Naive thymus-derived CD8-positive, alpha-beta T cell (primary cell): ENCODE results near the gene TDRD6. TPM values are rescaled to one million over a fixed set of nuclear protein-coding genes. Genes with fewer than 3 reads are reported as not detected.
A peak's percentile ranks its signal among the peaks of the same experiment; 100 is the strongest.
"Not testable (repeated sequence)": the region's sequence is repeated elsewhere in the genome, so short reads cannot be mapped to it uniquely, and the experiment has no call there.

Source experiments
- ATAC-seq, 2 donors: fragments of 150-1000 bp; cut with Tn5 transposase in 1 of 2; sonication (Bioruptor Pico), chemical (Tn5 transposase) in 1 of 2; 1 replicate in 1 of 2; 2 replicates in 1 of 2; pipeline ENCODE4 v1.10.0; 2021; ENCODE audit warnings: mild to moderate bottlenecking in 2 of 2, moderate library complexity in 2 of 2
- POLR2A ChIA-PET: fragments of 350-600 bp; sonication (Branson Sonifier 250); formaldehyde crosslinking; loops from one replicate; lab custom pipeline; 2021; ENCODE audit warnings: antibody characterized with exemption; lab: Charles Lee
- DNase-seq, 10 donors: peaks; one replicate each; pipeline versions ENCODE4 v3.0.0 to v3.0.0-alpha.2; 2020 to 2022
- H3K27ac Mint-ChIP-seq, 10 donors: one replicate each; pipeline ENCODE4 v1.8.0; 2020 to 2022; ENCODE audit warnings: mild to moderate bottlenecking in 10 of 10, mixed read lengths in 10 of 10, moderate library complexity in 4 of 10, inconsistent platforms in 1 of 10
- H3K27me3 Mint-ChIP-seq, 5 donors: one replicate each; pipeline ENCODE4 v1.8.0; 2021 to 2022; ENCODE audit warnings: mixed read lengths in 5 of 5
- H3K36me3 Mint-ChIP-seq, 3 donors: one replicate each; pipeline ENCODE4 v1.8.0; 2020 to 2022; ENCODE audit warnings: mixed read lengths in 3 of 3, mild to moderate bottlenecking in 2 of 3, inconsistent platforms in 1 of 3
- H3K4me1 Mint-ChIP-seq, 4 donors: one replicate each; pipeline ENCODE4 v1.8.0; 2021 to 2022; ENCODE audit warnings: mixed read lengths in 4 of 4
- H3K4me3 Mint-ChIP-seq, 10 donors: one replicate each; pipeline ENCODE4 v1.8.0; 2020 to 2022; ENCODE audit warnings: mild to moderate bottlenecking in 10 of 10, mixed read lengths in 10 of 10, moderate library complexity in 6 of 10, inconsistent platforms in 1 of 10
- H3K9me3 Mint-ChIP-seq, 9 donors: one replicate each; pipeline ENCODE4 v1.8.0; 2020 to 2022; ENCODE audit warnings: mixed read lengths in 9 of 9, mild to moderate bottlenecking in 3 of 9, inconsistent platforms in 1 of 9, moderate library complexity in 1 of 9
- polyA plus RNA-seq, 3 donors: library from polyadenylated mRNA; unstranded; fragments of 300-500 nt; fragmentation: Illumina TruSeq; gene quantifications; one replicate each; pipeline ENCODE4 v1.2.3, GENCODE V29; 2021
- total RNA-seq, 8 experiments: library from RNA in 2 of 8; stranded (reverse) in 2 of 8; gene quantifications; one replicate each; pipeline ENCODE4 v1.2.3 and lab custom pipeline; 2021 to 2026

TDRD6 gene, protein sequence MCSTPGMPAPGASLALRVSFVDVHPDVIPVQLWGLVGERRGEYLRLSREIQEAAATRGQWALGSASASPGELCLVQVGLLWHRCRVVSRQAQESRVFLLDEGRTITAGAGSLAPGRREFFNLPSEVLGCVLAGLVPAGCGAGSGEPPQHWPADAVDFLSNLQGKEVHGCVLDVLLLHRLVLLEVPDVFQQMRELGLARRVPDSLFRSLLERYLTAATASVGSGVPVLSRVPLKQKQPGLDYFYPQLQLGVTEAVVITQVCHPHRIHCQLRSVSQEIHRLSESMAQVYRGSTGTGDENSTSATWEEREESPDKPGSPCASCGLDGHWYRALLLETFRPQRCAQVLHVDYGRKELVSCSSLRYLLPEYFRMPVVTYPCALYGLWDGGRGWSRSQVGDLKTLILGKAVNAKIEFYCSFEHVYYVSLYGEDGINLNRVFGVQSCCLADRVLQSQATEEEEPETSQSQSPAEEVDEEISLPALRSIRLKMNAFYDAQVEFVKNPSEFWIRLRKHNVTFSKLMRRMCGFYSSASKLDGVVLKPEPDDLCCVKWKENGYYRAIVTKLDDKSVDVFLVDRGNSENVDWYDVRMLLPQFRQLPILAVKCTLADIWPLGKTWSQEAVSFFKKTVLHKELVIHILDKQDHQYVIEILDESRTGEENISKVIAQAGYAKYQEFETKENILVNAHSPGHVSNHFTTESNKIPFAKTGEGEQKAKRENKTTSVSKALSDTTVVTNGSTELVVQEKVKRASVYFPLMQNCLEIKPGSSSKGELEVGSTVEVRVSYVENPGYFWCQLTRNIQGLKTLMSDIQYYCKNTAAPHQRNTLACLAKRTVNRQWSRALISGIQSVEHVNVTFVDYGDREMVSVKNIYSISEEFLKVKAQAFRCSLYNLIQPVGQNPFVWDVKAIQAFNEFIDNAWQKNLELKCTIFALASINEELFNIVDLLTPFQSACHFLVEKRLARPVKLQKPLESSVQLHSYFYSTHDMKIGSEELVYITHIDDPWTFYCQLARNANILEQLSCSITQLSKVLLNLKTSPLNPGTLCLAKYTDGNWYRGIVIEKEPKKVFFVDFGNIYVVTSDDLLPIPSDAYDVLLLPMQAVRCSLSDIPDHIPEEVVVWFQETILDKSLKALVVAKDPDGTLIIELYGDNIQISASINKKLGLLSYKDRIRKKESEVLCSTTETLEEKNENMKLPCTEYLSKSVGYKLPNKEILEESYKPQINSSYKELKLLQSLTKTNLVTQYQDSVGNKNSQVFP (N-terminal part only)
- under 1 TPM; 0.05 to 0.26 TPM for total RNA-seq
- not detected for polyA plus RNA-seq
- total RNA-seq (lab: John Stamatoyannopoulos, UW), result 0 to 0.95 (median 0.13) reads per million in 6 experiments

DNA sequence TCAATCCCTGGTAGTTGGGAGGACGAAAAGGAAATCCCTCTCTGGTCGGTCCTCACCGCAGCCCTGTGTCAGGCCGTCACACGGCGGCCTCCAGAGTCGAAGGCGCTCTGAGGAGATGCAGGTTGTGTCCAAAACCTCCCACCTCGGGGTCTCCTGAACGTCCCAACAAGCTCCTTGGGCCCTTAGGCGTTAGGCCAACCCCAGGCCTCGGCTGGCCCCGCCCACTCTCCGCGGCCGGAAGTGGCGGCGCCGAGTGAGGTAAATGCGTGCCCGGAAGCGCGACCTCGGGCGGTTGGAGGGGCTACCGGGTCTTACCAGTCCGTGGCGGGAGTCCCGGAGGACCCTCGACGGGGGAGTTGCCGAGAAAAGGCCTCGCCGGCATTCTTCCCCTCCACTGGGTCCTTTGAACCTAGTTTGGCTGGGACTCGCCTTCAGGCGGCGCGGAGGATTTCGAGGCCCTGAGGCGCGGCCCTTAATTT is at the start of gene TDRD6:
TDRD6 (plus strand) TSS at position 267 of the 479 bp plus-strand sequence. CDS start 244 bp downstream, outside the sequence.
- POLR2A ChIA-PET, result no interaction called here
- peak in 1 of 10 donors; percentile 50 for DNase-seq
- ATAC-seq, result no peak
- Mint-ChIP-seq H3K4me1 (no peaks in the 10 kb centered on the region), H3K27ac (no peak within 1 kb of the TSS), H3K27me3 (peaks cover 0 to 12% (median 2%) of the 10 kb centered on the region in 5 donors), H3K36me3 (no peaks in the 10 kb centered on the region), H3K9me3 (peaks cover 0 to 2% (median 0%) of the 10 kb centered on the region in 9 donors), H3K4me3 (no peak within 1 kb of the TSS)

DNA sequence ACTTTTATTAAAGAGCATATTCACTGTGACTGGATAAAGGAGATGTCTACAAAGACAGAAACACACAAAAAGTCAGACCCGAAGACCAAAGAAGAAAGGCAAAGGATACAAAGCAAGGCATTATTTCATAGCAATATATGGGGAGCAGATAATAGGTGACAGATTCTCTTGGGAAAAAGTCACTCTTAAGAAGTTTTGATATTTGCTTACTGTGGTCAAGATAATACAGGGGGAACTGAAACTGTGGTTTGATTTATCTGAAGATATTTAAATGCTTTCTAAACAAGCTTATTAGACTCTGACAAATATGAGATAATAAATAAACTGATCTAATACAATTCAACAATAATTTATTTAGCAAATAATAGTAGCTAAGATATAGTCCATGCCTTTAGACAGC is 49.8 kb upstream of the TDRD6 start:
- POLR2A ChIA-PET, result no interaction called here
- ATAC-seq (no peak), DNase-seq (no peak)
- Mint-ChIP-seq H3K4me1 (no peaks in the 10 kb centered on the region), H3K27me3 (peaks cover 3 to 17% (median 12%) of the 10 kb centered on the region in 5 donors), H3K4me3 (no peak overlapping the region), H3K27ac (no peak overlapping the region), H3K36me3 (peaks cover 0 to 2% (median 0%) of the 10 kb centered on the region in 3 donors), H3K9me3 (no peaks in the 10 kb centered on the region)

DNA sequence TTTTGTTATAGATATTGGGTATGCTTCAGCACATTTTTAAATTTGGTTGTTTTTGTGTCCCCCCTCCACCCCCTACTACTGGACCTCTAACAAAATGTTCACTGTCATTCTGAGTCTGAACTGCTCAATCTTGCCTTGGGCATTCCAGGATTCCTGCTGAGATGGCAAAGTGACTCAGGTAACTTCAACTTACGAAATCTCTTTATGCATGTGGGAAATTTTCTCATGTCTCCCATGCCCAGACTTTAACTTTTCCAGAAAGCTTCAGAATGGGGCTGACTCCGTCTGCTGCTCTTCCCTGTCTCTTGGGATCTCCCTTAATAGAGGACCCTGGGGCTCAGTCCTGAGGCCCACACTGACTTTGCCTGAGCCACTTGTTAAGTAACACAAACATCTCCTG is 49.0 kb upstream of the TDRD6 start:
- Mint-ChIP-seq H3K27ac (no peak overlapping the region), H3K4me3 (no peak overlapping the region), H3K9me3 (no peaks in the 10 kb centered on the region), H3K27me3 (peaks cover 3 to 21% (median 15%) of the 10 kb centered on the region in 5 donors), H3K4me1 (no peaks in the 10 kb centered on the region), H3K36me3 (peaks cover 0 to 2% (median 0%) of the 10 kb centered on the region in 3 donors)
- DNase-seq (no peak), ATAC-seq (no peak)
- POLR2A ChIA-PET, result no interaction called here

DNA sequence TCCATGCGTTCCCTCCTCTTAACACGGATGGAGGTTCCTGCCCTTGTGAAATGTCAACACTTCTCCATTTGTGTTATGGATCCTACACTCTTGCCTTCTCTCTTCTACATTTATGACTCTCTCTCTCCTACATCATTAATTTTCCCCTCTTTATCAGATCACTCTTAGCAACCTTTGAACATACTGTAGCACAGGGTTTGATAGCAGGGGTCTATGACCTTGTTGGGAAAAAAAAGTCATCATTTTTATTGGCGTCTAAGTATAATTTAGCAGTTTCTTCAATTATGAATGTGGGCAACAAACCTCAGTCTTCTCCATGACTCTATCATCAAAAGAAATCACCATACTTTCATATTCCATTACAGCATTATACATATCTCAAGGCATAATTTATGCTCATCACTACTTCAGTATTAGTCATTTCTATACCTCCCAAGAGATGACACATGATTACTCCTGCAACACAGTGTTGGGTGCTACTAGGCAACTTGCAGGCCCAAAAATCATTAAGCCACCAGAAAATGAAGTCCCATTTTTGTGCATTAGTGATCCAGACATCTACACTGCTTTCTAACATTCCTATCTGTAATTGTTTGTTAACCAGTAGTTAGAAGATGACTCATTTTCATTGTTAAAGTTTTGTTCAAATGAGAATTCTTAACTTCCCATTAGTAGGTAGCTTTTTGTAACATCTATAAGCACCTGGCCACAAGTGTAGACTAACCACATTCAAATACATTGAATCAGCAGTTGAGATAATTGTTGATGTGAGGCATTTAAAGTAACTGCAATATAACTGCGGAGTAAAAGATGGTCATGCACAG is 44.5 kb upstream of the TDRD6 start:
- Mint-ChIP-seq H3K36me3 (peaks cover 0 to 4% (median 2%) of the 10 kb centered on the region in 3 donors), H3K27ac (peak overlapping the region in 1 of 10 donors; percentile 1), H3K27me3 (peaks cover 6 to 25% (median 17%) of the 10 kb centered on the region in 5 donors), H3K4me3 (no peak overlapping the region), H3K4me1 (no peaks in the 10 kb centered on the region), H3K9me3 (peaks cover 0 to 9% (median 3%) of the 10 kb centered on the region in 9 donors)
- ATAC-seq (no peak), DNase-seq (no peak)
- POLR2A ChIA-PET, result no interaction called here

DNA sequence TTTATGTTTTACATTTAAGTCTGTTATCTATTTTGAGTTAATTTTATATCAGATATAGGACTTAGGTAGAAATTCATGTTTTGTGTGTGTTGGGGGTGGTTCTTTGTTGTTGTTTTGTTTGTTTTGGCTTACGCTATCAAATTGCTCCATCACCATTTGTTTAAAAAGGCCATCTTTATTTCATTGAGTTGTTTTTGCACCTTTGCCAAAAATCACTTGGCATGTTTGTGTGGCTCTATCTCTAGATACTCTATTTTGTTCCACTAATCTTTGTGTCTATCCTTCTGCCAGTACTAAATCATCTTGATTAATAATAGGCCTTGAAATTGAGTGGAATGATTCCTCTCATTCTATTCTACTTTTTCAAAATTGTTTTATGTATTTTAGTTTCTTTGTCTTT is 42.4 kb upstream of the TDRD6 start:
- Mint-ChIP-seq H3K4me1 (peaks cover 0 to 1% (median 0%) of the 10 kb centered on the region in 4 donors), H3K27ac (no peak overlapping the region), H3K9me3 (peaks cover 0 to 9% (median 3%) of the 10 kb centered on the region in 9 donors), H3K4me3 (no peak overlapping the region), H3K36me3 (peaks cover 0 to 4% (median 0%) of the 10 kb centered on the region in 3 donors), H3K27me3 (peaks cover 12 to 25% (median 15%) of the 10 kb centered on the region in 5 donors)
- POLR2A ChIA-PET, result no interaction called here
- ATAC-seq (no peak), DNase-seq (no peak)

DNA sequence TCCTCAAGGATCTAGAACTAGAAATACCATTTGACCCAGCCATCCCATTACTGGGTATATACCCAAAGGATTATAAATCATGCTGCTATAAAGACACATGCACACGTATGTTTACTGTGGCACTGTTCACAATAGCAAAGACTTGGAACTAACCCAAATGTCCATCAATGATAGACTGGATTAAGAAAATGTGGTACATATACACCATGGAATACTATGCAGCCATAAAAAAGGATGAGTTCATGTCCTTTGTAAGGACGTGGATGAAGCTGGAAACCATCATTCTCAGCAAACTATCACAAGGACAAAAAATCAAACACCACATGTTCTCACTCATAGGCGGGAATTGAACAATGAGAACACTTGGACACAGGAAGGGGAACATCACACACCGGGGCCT is 39.6 kb upstream of the TDRD6 start:
- H3K27ac Mint-ChIP-seq, H3K36me3 Mint-ChIP-seq, POLR2A ChIA-PET: not testable (repeated sequence)

DNA sequence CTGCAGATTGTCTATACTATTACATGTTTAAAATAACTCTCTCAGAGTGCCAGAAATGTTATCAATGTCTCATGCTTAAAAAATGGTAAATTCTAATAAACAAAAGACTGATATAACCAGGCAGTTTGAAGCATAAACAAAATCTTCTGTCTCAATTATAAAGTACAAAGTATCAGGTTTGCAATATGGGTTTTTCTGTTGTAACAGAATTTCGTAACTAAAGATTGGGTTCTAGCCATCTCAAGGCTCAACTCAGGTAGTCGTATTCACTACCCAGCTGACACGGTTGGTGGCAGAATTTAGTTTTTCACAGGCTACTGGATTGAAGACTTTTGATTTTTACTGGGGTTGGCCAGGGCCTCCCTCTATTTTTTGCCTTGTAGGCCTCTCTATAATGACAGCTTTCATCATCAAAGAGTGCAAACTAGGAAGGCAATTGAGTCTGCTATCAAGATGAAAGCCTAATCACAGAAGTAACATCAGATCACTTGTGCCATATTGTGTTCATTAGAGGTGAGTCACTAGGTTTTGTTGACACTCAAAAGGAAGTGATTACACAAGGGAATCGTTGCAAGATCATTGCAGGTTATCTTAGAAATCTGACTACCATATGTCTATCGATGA is 38.7 kb upstream of the TDRD6 start:
- POLR2A ChIA-PET, result no interaction called here
- H3K27me3 Mint-ChIP-seq, result peaks cover 22 to 50% (median 26%) of the 10 kb centered on the region in 5 donors
- H3K4me1 Mint-ChIP-seq, result peaks cover 11 to 19% (median 15%) of the 10 kb centered on the region in 4 donors
- H3K4me3 Mint-ChIP-seq, result no peak overlapping the region
- no peak overlapping the region for H3K27ac Mint-ChIP-seq
- DNase-seq (no peak), ATAC-seq (no peak)
- H3K36me3 Mint-ChIP-seq, result peaks cover 0 to 8% (median 0%) of the 10 kb centered on the region in 3 donors
- H3K9me3 Mint-ChIP-seq, result peaks cover 0 to 9% (median 3%) of the 10 kb centered on the region in 9 donors

More for the DNA sequence above, 39.6 kb upstream of the TDRD6 start:
- ATAC-seq, DNase-seq, H3K9me3 Mint-ChIP-seq, H3K4me3 Mint-ChIP-seq: not testable (repeated sequence)
- Mint-ChIP-seq H3K27me3 (peaks cover 16 to 43% (median 21%) of the 10 kb centered on the region in 5 donors), H3K4me1 (peaks cover 6 to 13% (median 10%) of the 10 kb centered on the region in 4 donors)

DNA sequence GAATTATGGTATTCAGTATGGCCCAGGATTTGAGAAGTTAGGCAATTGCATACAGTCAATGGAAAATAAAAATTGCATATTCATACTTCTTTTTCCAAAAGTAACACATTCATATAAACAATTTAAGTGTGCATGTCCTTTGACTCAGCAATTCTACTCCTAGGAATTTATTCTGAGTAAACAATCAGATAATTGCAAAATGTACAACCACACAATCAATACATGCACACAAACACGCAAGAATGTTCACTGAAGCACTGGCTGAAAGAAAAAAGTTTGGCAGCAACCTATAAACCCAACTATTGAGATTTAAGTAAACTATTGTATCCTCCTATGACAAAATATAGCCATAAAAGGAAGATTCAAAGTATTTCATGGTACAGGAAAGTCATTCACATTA is 36.7 kb upstream of the TDRD6 start:
- Mint-ChIP-seq H3K4me3 (no peak overlapping the region), H3K27ac (no peak overlapping the region), H3K4me1 (peaks cover 11 to 19% (median 15%) of the 10 kb centered on the region in 4 donors), H3K27me3 (peaks cover 30 to 62% (median 31%) of the 10 kb centered on the region in 5 donors), H3K9me3 (peaks cover 0 to 2% (median 0%) of the 10 kb centered on the region in 9 donors), H3K36me3 (peaks cover 0 to 4% (median 0%) of the 10 kb centered on the region in 3 donors)
- DNase-seq (no peak), ATAC-seq (no peak)
- POLR2A ChIA-PET, result no interaction called here

DNA sequence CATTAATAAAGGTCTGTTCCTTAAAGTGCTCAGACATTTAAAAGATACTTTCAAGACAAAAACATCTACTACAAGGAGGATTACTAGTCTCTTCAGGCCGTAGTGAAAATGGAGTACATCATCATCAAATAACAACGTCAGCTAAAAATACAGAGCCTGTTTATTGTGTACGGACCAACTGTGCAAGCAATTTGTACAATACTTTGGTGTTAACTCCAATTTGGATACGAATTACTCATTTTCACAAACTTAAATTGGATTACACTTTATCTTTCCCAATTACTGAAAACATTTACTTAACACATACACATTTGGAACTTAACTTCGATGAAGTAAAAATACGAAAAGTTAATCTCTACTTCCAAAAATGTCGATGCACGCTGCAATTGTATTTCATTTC is 35.9 kb upstream of the TDRD6 start:
- peaks cover 0 to 4% (median 0%) of the 10 kb centered on the region in 3 donors for H3K36me3 Mint-ChIP-seq
- H3K27ac Mint-ChIP-seq, result no peak overlapping the region
- peaks cover 30 to 60% (median 33%) of the 10 kb centered on the region in 5 donors for H3K27me3 Mint-ChIP-seq
- peaks cover 0 to 2% (median 0%) of the 10 kb centered on the region in 9 donors for H3K9me3 Mint-ChIP-seq
- ATAC-seq (no peak), DNase-seq (no peak)
- H3K4me3 Mint-ChIP-seq, result peak overlapping the region in 9 of 10 donors; percentile 82 to 96 (median 92)
- peaks cover 11 to 19% (median 15%) of the 10 kb centered on the region in 4 donors for H3K4me1 Mint-ChIP-seq
- POLR2A ChIA-PET, result no interaction called here

DNA sequence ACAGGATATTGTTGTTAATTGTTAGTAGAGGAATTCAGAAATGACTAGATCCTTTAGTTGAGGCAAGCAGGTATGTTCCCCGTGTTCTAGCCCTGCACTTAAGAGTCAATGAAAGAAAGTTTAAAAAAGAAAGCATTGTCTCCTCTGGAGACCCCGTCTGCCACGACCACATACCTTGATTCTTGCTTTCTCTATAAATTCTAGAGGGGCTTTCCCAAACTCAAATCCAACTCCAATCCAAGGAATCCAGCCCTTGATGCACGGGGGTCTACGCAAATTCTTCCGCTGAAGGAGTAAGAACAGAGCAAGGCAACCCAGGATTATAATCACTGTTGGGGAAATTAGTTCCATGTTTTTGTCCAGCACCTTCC is 35.5 kb upstream of the TDRD6 start:
- DNase-seq (no peak), ATAC-seq (no peak)
- H3K27me3 Mint-ChIP-seq, result peaks cover 30 to 58% (median 33%) of the 10 kb centered on the region in 5 donors
- peaks cover 0 to 4% (median 0%) of the 10 kb centered on the region in 3 donors for H3K36me3 Mint-ChIP-seq
- peaks cover 0 to 2% (median 0%) of the 10 kb centered on the region in 9 donors for H3K9me3 Mint-ChIP-seq
- peak overlapping the region; percentile 82 to 96 (median 91) for H3K4me3 Mint-ChIP-seq
- H3K4me1 Mint-ChIP-seq, result peaks cover 11 to 19% (median 15%) of the 10 kb centered on the region in 4 donors
- POLR2A ChIA-PET, result no interaction called here
- H3K27ac Mint-ChIP-seq, result peak overlapping the region in 3 of 10 donors; percentile 12 to 66 (median 53)
